ENCODE measurements around the gene INTS11. TPM values are rescaled to one million over a fixed set of nuclear protein-coding genes. Genes with fewer than 3 reads are reported as not detected.

The INTS11 gene
- total and polyA plus RNA-seq, 9 of the 15 experiments (the other 6 are each of a cell fraction or from before 2014, with no cell fraction given), result 3.6 to 183 (median 110) TPM

GRCh38 chr1:1334835-1335234, 10.4 kb upstream of the INTS11 start (continued):
- TF ChIP-seq ARID3B (CRISPR knock-in tag; IDR thresholded peaks at IDR 0.05; ENCODE audit: borderline replicate concordance), result no peak
- peak; percentile 53 for TF ChIP-seq POLR2G (IDR thresholded peaks at IDR 0.05; ENCODE audit: low read depth, low read length)
- TF ChIP-seq BRCA1 (IDR thresholded peaks at IDR 0.05), result no peak
- TF ChIP-seq BRCA1 (CRISPR knock-in tag; IDR thresholded peaks at IDR 0.05), result peak; percentile 87; the same call in 1 of the 2 replicates
- TF ChIP-seq TBL1XR1 (IDR thresholded peaks at IDR 0.05; ENCODE audit: low read length in 2 of 2), result no peak
- TF ChIP-seq IRF1 (CRISPR knock-in tag; IDR thresholded peaks at IDR 0.05; ENCODE audit: borderline replicate concordance), result no peak
- TF ChIP-seq PCBP1 (IDR thresholded peaks at IDR 0.05; ENCODE audit: low read depth, low read length, poor library complexity, severe bottlenecking), result no peak
- TF ChIP-seq GABPB1 (CRISPR knock-in tag; IDR thresholded peaks at IDR 0.05), result no peak
- no peak for TF ChIP-seq FOXK2 (conservative IDR thresholded peaks at IDR 0.05 in 1 of 2, IDR thresholded peaks at IDR 0.05 in 1 of 2; ENCODE audit: low read depth in 2 of 2)
- no peak for TF ChIP-seq RHOXF2B (CRISPR knock-in tag; conservative IDR thresholded peaks at IDR 0.05)
- no peak for TF ChIP-seq ADNP (tag; IDR thresholded peaks at IDR 0.05)
- TF ChIP-seq ZNF184 (CRISPR knock-in tag; IDR thresholded peaks at IDR 0.05), result 0 out of 2 replicates have a peak, but pooled peaks have one; percentile 16
- no peak for TF ChIP-seq ZNF3 (CRISPR knock-in tag; IDR thresholded peaks at IDR 0.05)
- peak in 1 of 2 experiments; percentile 63; a peak in 2 of 4 replicates for TF ChIP-seq MAZ (CRISPR knock-in tag; conservative IDR thresholded peaks at IDR 0.05 in 1 of 2, IDR thresholded peaks at IDR 0.05 in 1 of 2)
- no peak for TF ChIP-seq HDAC6 (IDR thresholded peaks at IDR 0.05; ENCODE audit: low read depth, low read length)
- TF ChIP-seq MNT (conservative IDR thresholded peaks at IDR 0.05), result peak in 1 of 2 experiments; percentile 74; a peak in 3 of 4 replicates

All from K562 (cell line).